IPS DF 19.7 (cell line): ENCODE data around the gene CCDC169.

ENCODE experiments used
- DNase-seq: peaks from one replicate; pipeline ENCODE4 v3.0.0-alpha.2; 2013; ENCODE audit warnings: low read depth, low spot score

The CCDC169 gene

DNA sequence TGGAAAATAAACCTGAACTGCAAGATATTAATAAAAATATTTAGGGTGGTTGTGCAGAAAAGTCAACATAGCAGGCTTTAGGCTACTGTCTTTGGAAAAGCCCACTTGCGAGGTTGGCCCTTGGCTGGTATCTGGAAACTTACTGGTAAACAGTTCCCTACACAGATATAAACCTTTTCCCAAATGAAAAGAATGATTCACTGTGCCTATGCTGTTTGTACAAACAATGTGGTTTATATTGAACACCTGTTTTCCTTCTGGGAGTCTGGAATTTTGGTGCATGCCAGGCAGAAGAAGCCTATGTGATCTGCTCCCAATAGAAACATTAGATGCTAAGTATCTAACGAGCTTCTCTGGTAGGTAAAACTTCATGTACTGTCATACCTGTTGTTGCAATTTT lies 53.5 kb downstream of the CCDC169 start:
- no peak for DNase-seq

DNA sequence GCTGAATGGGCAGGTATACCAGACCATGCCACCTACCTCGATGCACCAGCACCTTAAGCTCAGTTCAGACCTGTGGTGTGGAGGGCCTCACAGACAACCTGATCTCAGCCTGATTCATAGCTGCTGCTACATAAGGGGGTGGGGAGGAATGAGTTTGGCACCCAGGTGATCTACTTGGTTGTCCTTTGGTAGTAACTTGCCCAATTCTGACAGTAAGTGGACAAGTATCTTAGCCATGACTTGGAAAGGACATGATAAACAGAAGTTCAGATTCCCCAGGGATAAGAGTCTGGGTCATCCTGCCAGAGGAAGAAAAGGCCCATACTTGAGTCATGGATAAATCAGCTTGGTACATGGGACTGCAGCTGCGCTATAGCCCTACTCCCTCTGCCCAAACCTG lies 54.9 kb downstream of the CCDC169 start:
- no peak for DNase-seq

DNA sequence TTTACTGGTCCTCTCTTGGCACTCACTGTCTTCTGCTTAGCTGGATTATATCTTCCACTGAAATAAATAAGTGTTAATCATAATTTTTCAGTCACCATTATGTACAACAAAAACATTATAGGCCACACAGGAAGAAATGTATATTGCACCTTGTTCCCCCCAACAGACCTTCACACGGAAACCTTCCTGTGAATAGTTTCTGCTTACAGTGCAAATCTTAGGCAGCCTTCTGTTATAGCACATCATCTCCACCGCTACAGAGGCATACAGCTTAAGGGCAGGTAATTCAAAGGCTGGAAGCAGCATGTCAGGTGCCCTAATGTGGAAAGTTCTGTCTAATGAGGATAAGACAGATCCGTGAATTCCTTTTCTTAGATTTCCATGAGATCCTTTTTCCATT lies 66.4 kb downstream of the CCDC169 start:
- no peak for DNase-seq

DNA sequence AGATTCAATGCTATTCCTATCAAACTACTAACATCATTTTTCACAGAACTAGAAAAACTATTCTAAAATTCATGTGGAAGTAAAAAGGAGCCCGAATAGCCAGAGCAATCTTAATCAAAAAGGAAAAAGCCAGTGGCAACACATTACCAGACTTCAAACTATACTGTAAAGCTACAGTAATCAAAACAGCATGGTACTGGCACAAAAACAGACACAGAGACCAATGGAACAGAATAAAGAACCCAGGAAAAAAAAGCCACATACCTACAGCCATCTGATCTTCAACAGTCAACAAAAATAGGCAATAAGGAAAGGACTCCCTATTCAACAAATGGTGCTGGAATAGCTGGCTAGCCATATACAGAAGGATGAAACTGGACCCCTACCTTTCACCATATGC lies 72.9 kb downstream of the CCDC169 start:
- no peak for DNase-seq

DNA sequence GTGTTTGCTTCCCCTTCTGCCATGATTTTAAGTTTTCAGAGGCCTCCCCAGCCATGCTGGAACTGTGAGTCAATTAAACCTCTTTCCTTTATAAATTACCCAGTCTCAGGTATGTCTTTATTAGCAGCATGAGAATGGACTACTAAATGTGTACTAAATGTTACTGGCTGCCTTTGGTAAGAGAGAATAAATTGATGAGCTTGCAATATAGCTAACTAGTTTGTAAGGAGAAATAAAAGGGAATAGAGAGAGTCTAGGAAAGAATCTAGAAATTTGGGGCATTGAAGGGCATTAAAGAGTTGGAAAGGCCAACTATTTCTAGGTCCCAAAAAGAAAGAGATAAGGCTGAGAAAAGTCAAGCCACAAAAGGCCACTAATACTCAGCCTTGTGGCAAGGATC lies 77.7 kb downstream of the CCDC169 start:
- no peak for DNase-seq

DNA sequence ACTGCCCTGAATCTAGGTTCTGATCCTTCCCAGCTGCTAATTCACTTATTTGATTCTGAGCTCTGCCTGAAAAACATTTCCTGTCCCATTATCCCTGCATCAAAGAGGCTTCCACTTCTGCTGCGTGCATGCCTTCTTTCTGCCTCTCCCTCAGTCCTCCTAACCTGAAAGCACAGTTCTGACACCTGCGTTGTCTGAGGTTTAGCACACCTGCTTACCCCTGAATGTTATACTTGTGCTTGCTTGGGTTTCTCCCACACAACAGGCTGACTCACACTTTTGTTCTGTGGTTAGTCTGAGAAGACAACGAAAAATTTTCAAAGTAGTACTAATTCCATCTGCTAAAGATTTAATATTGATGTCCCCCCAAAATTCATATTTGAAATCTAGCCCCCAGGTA lies 80.2 kb downstream of the CCDC169 start:
- no peak for DNase-seq

DNA sequence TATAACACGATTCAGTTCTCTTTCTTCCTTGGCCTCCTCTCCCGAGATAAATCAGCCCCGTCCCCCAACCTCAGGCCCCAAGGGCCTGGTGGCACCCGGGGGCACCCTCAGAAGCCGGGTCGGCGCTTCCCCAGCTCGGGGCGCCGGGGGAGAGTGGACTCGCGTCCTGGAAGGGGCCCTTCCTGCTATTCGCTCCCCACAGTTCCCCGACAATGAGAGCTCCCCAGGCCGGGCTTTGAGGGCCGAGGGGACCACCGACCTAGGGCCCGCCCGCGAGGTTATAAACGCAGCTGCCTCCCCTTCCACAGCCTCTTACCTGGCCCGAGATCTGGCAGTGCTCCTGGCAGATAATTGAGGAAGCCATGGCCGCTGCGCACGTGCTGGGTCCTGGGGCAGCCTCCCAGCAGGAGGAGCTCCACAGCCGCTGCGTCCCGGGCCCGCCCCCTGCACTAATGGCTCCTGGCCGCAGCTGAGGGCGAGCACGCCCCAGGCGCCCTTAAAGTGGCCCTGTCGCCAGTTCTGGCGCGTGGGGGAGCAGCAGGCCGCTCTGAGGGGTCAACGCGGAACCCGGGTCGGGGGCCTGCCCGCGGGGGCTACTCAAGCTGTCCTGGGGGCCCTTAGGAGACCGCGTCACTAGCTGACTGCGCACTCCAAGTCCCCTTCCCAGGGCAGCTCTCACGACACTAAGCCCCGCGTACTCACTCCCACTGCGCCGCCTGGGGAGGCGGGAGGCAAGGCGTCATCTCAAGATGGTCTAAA lies 83.3 kb downstream of the CCDC169 start, which contains the start of gene SOHLH2:
TSS of gene SOHLH2 (minus strand) at position 394 of the 759 bp plus-strand sequence. CDS start at position 364, 30 bp downstream.
- DNase-seq, result no peak

DNA sequence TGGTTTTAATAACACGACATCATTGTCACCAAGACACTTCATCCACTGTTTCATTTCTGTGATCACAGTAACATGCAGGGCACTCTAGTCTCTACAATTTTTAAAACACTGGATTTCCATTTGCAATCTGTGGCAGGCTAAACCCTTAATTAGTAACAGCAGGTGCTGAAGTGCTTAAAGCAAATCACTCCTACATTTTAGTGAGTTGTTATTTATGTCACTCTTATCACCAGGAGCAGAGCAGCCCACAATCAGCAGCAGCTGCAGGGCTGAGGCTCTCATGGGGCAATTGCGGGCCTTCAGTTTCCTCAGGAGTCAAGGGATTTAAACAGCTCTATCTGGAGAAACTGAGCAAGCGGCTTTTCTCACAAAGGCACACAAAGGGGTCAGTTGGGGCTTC lies 84.8 kb downstream of the CCDC169 start:
- no peak for DNase-seq

DNA sequence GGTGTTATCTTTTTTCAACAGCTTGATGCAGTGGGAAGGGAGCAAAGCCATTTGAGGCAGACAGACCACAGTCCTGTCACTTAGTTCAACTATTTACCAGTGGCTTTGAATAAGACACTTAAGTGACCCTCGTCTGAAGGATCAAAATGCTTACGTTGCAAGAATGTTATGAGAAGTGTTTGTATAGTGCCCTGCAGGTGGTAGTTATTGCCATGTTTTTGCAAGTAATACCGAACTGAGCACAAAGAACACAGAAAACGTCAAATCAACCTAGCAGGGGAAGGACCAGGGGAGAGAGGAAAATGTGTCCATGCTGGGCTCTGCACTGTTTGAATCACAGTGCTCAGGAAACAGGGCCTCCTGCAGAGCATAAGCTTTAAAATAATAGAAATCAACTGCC lies 86.0 kb downstream of the CCDC169 start:
- no peak for DNase-seq

DNA sequence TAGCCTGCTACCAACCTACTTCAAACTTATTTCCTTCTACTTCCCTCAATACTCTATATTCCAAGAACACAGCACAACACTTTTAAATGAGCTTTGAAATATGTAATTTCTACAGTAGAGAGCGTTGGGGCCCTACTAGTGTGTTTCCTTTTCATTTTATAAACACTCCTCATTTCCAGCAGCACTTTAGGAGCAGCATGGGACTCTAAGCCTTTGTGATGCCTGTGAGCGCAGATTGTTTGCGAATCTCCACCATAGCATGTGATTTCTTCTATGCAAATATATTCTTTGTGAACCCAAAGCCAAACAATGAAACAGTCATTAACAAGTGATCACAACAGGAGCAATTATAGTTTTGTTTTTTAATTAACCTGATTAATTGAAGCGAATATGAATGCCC lies 86.9 kb downstream of the CCDC169 start:
- no peak for DNase-seq

DNA sequence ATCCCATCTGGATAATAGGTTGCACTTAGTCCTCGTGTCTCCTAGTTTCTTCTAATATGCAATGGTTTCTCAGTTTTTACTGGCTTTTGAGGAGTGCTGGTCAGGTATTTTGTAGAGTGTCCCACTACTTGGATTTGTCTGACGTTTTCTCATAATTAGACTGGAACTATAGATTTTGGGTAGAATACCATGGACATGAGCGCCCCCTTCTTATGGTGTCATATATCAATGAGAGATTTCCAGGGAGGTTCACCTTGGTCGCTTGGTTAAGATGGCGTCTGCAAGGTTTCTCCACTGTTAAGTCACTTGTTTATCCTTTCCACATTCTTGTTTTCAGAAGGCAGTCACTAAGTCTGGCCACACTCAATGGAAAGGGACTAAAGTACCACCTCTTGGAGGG lies 89.9 kb downstream of the CCDC169 start:
- no peak for DNase-seq

DNA sequence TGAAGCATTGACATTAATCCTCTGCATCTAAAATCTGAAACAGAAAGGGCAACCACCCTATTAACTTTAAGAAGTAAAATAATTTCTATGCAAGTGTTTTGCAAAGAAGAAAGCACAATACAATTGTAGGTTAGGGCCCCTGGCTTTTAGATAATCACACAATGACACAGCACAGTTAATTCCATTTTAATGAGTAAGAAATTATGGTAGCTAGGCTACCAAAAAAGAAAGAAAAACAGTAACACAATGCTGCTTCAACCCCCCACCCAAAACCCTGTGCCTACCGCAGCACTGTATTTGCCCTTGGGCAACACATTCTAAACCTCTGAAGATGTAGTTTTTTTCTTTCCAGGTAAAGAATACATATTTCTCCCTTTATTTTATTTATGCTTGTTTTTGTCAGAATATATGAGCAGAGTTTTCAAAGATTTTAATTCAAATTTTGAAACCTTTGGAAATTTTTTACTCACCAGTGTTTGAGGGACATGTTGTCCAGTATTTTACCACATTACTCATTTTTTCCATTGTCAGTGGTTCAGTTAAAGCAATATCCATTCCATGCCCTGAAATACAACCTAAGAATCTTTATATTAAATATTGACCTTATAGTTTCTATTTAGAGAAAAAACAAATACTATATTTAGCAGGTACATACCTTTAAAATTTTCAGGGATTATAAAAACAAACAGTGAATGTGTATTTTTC lies 104.3 kb downstream of the CCDC169 start:
- no peak for DNase-seq

DNA sequence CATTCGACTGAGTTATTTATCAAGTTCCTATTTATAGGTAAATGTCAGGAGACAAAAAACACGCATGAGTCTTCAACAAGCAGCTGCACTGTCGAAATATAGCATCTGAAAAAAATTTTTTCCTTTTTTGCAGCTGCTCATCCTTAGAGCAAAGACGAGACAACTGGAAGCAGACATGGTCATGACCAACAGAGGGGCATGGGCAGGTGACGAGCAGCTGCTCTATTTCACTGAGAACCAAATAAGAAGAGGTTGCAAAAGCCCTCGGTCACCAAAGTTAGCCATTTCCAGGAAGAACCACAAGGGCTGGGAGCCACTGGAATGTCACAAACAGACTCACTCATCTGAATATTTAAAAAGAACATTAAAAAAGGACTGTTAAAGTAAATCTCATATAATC lies 105.4 kb downstream of the CCDC169 start:
- DNase-seq, result no peak

DNA sequence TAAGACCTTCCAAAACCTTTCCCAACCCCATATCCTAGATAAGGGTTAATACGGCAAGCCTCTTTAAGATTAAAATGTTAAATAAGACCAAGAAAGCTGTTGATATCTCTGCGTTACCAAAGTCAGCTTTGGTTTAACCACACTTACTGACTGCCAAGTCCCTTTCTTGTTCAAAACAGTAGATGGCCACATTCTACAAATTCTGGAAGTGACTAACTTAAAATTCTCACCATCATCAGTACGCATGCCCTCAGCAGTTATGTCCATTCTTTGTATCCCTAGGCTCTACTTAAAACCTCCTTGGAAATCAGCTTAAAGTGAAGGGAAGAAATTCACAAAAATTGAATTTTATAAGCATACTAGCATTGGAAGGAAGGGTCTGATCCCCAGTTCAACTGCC lies 106.8 kb downstream of the CCDC169 start:
- no peak for DNase-seq

DNA sequence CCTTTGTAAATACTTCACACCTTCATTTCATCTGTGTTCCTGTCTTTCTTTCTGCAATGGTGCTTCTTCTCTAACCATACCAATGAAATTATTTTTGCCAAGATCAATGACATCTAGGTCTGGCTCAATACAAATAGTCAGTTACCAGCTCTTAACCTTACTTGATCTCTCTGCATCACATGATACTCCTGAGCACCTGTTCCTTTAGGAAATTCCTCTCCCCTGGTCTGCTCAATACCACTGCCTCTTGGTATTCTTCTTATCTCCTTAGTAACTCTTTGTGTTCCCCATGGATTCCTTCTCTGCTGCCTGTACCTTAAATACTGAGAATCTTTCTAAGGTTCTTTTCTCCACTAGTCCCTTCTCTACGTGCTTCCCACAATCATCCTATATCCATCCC lies 109.2 kb downstream of the CCDC169 start:
- DNase-seq, result no peak

DNA sequence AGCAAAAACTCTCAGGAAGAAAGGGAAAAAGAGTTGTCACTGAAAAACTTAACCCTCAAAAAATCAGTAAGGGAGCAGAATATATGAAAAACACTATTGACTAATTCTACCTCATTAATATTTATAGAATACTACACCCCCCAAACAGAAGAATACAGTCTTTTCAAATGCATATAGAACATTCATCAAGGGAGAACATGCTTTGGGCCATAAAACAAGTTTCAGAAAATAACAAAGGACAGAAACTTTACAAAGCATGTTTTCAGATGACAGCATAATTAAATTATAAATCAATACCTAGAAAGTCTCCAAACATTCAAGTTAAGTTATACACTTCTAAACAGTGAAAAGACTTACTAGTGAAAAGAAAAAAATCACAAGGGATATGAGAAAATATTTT lies 113.7 kb downstream of the CCDC169 start:
- no peak for DNase-seq
